Peyer's patch (tissue), 4 donors: ENCODE data around the gene ZBED1.
"Not testable (repeated sequence)": the region's sequence is repeated elsewhere in the genome, so short reads cannot be mapped to it uniquely, and the experiment has no call there.

ENCODE experiments used
- CTCF ChIP-seq, 6 experiments: fragments of 450-650 bp in 4 of 6; fragments of 200-600 bp in 2 of 6; sonication (generic) in 1 of 6; IDR thresholded peaks; one replicate each; pipeline ENCODE4 v1.5.1; 2017 to 2019; ENCODE audit warnings: antibody characterized with exemption in 6 of 6, mild to moderate bottlenecking in 3 of 6, moderate library complexity in 1 of 6
- POLR2A ChIP-seq, 2 donors: fragments of 450-650 bp; IDR thresholded peaks; one replicate each; pipeline ENCODE4 v1.5.1; 2017; ENCODE audit warnings: antibody characterized with exemption in 2 of 2, mild to moderate bottlenecking in 2 of 2, moderate library complexity in 2 of 2

- TF ChIP-seq CTCF, POLR2A (IDR thresholded peaks at IDR 0.05): not testable (repeated sequence)
These were observed 29.6 kb downstream of the ZBED1 start for GRCh38 chrX:2471126-2471525.
